Ishikawa (cell line): Measurements from ENCODE around the gene ACAT1.

Experiments
- CEBPB ChIP-seq: IDR thresholded peaks from 2 replicates; pipeline ENCODE4 v1.6.1; 2012
- CREB1 ChIP-seq: IDR thresholded peaks from 2 replicates; pipeline ENCODE4 v1.6.1; 2012; ENCODE audit warnings: low read depth
- EGR1 ChIP-seq: IDR thresholded peaks from 2 replicates; pipeline ENCODE4 v1.6.1; 2012
- EP300 ChIP-seq: IDR thresholded peaks from 2 replicates; pipeline ENCODE4 v1.6.1; 2012; ENCODE audit warnings: borderline replicate concordance
- FOXM1 ChIP-seq: IDR thresholded peaks from 2 replicates; pipeline ENCODE4 v1.6.1; 2012; ENCODE audit warnings: low read depth, borderline replicate concordance
- NFIC ChIP-seq: IDR thresholded peaks from 2 replicates; pipeline ENCODE4 v1.6.1; 2012
- RAD21 ChIP-seq: IDR thresholded peaks from 2 replicates; pipeline ENCODE4 v1.6.1; 2012; ENCODE audit warnings: low read depth
- REST ChIP-seq: IDR thresholded peaks from 2 replicates; pipeline ENCODE4 v1.6.1; 2012; ENCODE audit warnings: low read depth, mild to moderate bottlenecking
- TAF1 ChIP-seq: IDR thresholded peaks from 2 replicates; pipeline ENCODE4 v1.6.1; 2012; ENCODE audit warnings: low read depth, mild to moderate bottlenecking
- TCF12 ChIP-seq: IDR thresholded peaks from 2 replicates; pipeline ENCODE4 v1.6.1; 2012; ENCODE audit warnings: low read depth
- TEAD4 ChIP-seq: IDR thresholded peaks from 2 replicates; pipeline ENCODE4 v1.6.1; 2012
- YY1 ChIP-seq: IDR thresholded peaks from 2 replicates; pipeline ENCODE4 v1.6.1; 2012; ENCODE audit warnings: low read depth
- ZBTB7A ChIP-seq: IDR thresholded peaks from 2 replicates; pipeline ENCODE4 v1.6.1; 2012; ENCODE audit warnings: low read depth
- TF ChIP-seq, protein P1 (sequence below): IDR thresholded peaks from 2 replicates; pipeline ENCODE4 v1.6.1; 2012
- TF ChIP-seq, protein P2 (sequence below): IDR thresholded peaks from 2 replicates; pipeline ENCODE4 v1.6.1; 2012

The ACAT1 gene

DNA sequence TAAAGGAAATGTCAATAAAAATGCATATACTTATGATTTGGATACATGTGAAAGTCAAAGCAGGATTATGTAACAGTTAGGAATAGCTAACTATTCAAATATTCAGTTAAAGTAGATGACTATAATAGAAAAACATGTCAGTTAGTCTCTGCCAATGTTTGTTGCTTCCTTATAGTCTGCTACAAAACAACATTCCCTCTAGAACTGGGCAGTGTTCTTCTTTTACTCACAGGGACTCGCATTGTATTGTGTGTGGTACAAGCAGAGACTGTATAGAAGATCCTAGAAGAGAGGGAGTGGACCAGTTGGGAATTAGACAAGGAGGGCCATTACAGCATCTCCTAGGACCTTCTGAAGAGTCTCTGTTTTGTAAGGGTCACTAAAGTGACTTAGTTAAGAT, 10.6 kb downstream of the ACAT1 start:
- TF ChIP-seq CEBPB (no peak), TAF1 (no peak), RAD21 (no peak), TEAD4 (no peak), CREB1 (no peak), EGR1 (no peak), FOXM1 (no peak), YY1 (no peak), ZBTB7A (no peak), EP300 (no peak), NFIC (no peak), REST (no peak), TCF12 (no peak)
- TF ChIP-seq, protein P1, sequence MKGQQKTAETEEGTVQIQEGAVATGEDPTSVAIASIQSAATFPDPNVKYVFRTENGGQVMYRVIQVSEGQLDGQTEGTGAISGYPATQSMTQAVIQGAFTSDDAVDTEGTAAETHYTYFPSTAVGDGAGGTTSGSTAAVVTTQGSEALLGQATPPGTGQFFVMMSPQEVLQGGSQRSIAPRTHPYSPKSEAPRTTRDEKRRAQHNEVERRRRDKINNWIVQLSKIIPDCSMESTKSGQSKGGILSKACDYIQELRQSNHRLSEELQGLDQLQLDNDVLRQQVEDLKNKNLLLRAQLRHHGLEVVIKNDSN, result no peak
- TF ChIP-seq, protein P2, sequence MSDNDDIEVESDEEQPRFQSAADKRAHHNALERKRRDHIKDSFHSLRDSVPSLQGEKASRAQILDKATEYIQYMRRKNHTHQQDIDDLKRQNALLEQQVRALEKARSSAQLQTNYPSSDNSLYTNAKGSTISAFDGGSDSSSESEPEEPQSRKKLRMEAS, result no peak

DNA sequence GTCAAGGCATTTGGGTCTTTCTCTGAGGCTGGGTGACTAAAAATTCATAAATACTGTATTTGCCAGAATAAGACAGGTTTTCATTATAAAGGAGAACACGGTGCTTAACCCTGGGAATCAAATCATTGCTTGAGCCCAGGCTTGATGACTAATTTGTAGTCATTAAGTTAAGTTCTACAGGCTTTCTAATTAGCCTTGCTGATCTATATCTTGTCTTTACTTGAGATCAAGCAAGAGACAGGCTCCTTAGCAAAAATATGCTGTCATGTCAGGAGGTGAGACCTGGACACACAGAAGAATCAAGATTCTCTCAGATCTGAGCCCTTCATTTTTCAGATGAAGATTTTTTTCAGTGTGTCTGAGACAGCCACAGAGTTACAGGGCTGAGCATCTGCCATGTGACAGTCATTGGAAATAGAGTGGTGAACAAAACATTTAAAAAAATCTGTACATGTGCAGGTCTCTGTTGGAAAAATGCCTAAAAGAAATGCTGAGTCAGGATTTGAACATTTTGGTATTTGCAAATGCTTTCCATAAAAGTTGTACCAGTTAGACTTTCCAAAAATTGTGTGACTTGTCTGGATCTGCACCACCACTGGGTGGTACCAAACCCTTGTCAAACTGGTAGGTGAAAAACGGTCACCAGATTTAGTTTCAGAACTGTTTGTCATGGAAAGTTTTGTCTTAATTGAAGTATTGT, 14.6 kb downstream of the ACAT1 start:
- TF ChIP-seq CEBPB (no peak), ZBTB7A (no peak), TEAD4 (no peak), FOXM1 (no peak), EP300 (no peak), TCF12 (no peak), NFIC (no peak)

DNA sequence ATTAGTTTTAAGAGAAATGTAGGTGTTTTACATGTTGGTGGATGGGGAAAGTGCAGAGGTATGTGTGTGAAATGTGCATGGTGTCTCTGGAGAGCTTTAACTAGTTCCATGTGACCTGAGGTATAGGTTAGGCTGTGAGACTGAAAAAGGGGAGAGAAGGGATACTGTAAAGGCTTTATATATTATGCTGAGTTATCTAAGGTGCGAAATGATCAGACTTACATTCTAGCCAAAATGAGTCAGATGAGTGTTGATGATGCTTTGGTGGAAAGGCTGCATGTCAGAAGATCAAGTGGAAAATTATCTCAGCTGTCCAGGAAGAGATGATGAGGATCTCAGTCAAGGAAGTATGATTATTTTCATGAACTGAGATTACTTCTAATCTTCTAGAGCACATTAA, 15.8 kb downstream of the ACAT1 start:
- TF ChIP-seq FOXM1, result no peak
- TF ChIP-seq NFIC, result no peak
- no peak for TF ChIP-seq TAF1
- TF ChIP-seq REST, result no peak
- TF ChIP-seq CREB1, result no peak
- TF ChIP-seq CEBPB, result no peak
- no peak for TF ChIP-seq ZBTB7A
- TF ChIP-seq, protein P1, result no peak
- TF ChIP-seq EP300, result no peak
- no peak for TF ChIP-seq RAD21
- no peak for TF ChIP-seq TEAD4
- TF ChIP-seq EGR1, result no peak
- TF ChIP-seq YY1, result no peak
- TF ChIP-seq, protein P2, result no peak
- TF ChIP-seq TCF12, result no peak

DNA sequence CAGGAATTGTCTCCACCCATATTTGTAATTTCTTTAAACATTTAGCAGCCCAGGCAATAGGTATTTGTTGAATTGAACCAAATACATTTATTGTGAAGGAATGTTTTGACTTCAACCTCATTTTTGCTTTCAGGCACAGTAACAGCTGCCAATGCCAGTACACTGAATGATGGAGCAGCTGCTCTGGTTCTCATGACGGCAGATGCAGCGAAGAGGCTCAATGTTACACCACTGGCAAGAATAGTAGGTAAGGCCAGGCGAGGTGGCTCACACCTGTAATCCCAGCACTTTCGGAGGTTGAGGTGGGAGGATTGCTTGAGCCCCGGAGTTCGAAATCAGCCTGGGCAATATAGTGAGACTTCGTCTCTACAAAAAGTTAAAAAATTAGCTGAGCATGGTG, 20.9 kb downstream of the ACAT1 start:
- TF ChIP-seq TAF1 (no peak), YY1 (no peak), NFIC (no peak), REST (no peak), FOXM1 (no peak), EP300 (no peak), TCF12 (no peak), RAD21 (no peak)
- TF ChIP-seq, protein P1, result no peak
